WERI-Rb-1 (cell line): Measurements from ENCODE around the gene FRMPD4.

Experiments used
- DNase-seq: peaks from one replicate; pipeline ENCODE4 v3.0.0-alpha.2; 2020
- H3K27ac ChIP-seq: fragments of 250-450 bp; sonication (Bioruptor Pico); 2 replicates; pipeline ENCODE4 v1.5.1; 2020; ENCODE audit warnings: mild to moderate bottlenecking, moderate library complexity
- H3K27me3 ChIP-seq: fragments of 250-450 bp; sonication (Bioruptor Pico); 2 replicates; pipeline ENCODE4 v1.5.1; 2021; ENCODE audit warnings: mild to moderate bottlenecking, low read depth, moderate library complexity; ENCODE audit not compliant: insufficient read depth, severe bottlenecking
- H3K36me3 ChIP-seq: fragments of 250-450 bp; sonication (Bioruptor Pico); 2 replicates; pipeline ENCODE4 v1.5.1; 2020; ENCODE audit warnings: mild to moderate bottlenecking, moderate library complexity
- H3K4me3 ChIP-seq: 2 replicates; pipeline ENCODE4 v1.5.1; 2011; ENCODE audit warnings: low read depth, mild to moderate bottlenecking, control low read depth, low read length
- H3K9me3 ChIP-seq: fragments of 250-450 bp; sonication (Bioruptor Pico); 2 replicates; pipeline ENCODE4 v1.5.1; 2021; ENCODE audit warnings: mild to moderate bottlenecking, moderate library complexity; ENCODE audit not compliant: severe bottlenecking
- CTCF ChIP-seq: IDR thresholded peaks from 2 replicates; pipeline ENCODE4 v1.5.1; 2011; ENCODE audit warnings: low read depth, mild to moderate bottlenecking, control low read depth, inconsistent platforms, low read length

Gene FRMPD4

DNA sequence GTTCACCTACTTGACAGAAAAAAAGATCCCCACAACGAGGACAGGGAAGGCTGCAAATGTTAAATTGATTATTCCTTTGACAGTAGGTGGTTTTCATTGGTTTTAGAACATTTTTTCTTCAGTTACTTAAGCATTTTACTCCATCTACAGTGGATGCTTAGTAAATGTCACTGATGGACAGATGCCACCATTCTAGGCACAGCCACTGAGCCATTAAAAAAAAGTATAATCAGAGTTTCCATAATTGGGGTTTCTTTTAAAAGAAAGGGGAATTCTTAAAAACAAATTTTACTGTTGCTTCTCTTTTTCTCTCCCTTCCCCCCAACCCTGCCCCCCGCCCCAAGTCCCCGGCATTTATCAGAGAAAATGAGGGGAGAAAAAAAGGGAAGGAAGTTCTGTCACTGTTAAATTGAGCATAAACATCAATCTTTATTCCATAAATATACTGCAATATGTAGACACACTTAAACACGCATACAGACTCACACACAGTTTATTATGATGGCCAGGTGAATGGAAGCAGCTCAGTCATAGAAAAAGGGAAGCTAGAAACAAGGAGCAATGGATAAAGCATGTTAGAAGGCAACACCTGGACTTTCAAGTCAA is 573.3 kb downstream of the FRMPD4 start:
- H3K27me3 ChIP-seq = peaks cover 87% of the 10 kb centered on the region
- no peak for TF ChIP-seq CTCF
- no peak overlapping the region for H3K4me3 ChIP-seq
- no peak overlapping the region for H3K27ac ChIP-seq
- H3K36me3 ChIP-seq = no peaks in the 10 kb centered on the region
- DNase-seq = no peak
- H3K9me3 ChIP-seq = no peaks in the 10 kb centered on the region

- H3K27me3 ChIP-seq = peaks cover 92% of the 10 kb centered on the region
- DNase-seq = no peak
- H3K36me3 ChIP-seq = no peaks in the 10 kb centered on the region
- no peak overlapping the region for H3K27ac ChIP-seq
- no peak for TF ChIP-seq CTCF
- H3K9me3 ChIP-seq = no peaks in the 10 kb centered on the region
- no peak overlapping the region for H3K4me3 ChIP-seq
Measured at GRCh38 chrX:12716574-12716973, 578.3 kb downstream of the FRMPD4 start.

GRCh38 chrX:12719837-12720236 is 581.6 kb downstream of the FRMPD4 start:
- Histone ChIP-seq H3K27me3 (peaks cover 90% of the 10 kb centered on the region), H3K9me3 (no peaks in the 10 kb centered on the region), H3K27ac (no peak overlapping the region), H3K36me3 (no peaks in the 10 kb centered on the region), H3K4me3 (no peak overlapping the region)
- no peak for TF ChIP-seq CTCF
- no peak for DNase-seq

DNA sequence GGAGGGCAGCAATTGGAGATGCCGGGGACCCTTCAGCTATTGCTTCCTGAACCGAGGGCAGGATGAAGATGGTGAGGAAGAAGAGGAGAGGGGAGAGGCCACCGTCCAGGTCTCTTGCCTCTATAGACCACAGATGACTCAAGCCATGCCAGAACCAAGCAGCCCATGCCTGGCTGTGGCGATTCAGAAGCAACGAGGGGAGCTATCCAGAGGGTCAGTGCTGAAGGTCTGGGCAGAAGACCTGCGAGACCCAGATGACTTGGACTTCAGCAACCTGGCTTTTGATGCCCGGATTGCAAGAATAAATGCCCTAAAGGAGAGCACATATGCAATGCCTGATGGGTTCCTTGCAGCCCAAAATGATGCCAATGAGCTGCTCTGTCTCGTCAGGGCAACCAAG is 582.8 kb downstream of the FRMPD4 start:
- no peaks in the 10 kb centered on the region for H3K36me3 ChIP-seq
- no peak for DNase-seq
- no peak overlapping the region for H3K27ac ChIP-seq
- H3K27me3 ChIP-seq = peaks cover 78% of the 10 kb centered on the region
- no peak for TF ChIP-seq CTCF
- H3K4me3 ChIP-seq = no peak overlapping the region
- no peaks in the 10 kb centered on the region for H3K9me3 ChIP-seq

DNA sequence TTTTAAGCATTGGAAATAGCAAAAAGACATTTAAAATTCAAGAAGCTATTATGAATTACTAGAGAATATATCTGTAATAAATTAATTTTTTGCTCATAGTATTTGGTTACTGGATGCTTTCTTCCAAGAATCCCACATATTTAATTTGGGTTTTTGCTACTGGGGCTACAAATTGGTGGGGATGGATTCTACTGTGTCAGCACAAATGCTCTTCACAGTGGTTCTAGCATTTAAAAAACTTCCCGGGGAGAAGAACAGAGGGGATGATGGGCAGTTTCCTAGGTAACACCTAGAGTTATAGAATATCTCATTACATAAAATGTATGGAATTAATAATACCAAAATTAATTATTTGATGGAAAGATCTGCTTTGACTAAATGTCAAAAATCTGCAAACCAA is 584.0 kb downstream of the FRMPD4 start:
- peaks cover 76% of the 10 kb centered on the region for H3K27me3 ChIP-seq
- H3K4me3 ChIP-seq = no peak overlapping the region
- DNase-seq = no peak
- no peak for TF ChIP-seq CTCF
- H3K36me3 ChIP-seq = no peaks in the 10 kb centered on the region
- no peaks in the 10 kb centered on the region for H3K9me3 ChIP-seq
- no peak overlapping the region for H3K27ac ChIP-seq

DNA sequence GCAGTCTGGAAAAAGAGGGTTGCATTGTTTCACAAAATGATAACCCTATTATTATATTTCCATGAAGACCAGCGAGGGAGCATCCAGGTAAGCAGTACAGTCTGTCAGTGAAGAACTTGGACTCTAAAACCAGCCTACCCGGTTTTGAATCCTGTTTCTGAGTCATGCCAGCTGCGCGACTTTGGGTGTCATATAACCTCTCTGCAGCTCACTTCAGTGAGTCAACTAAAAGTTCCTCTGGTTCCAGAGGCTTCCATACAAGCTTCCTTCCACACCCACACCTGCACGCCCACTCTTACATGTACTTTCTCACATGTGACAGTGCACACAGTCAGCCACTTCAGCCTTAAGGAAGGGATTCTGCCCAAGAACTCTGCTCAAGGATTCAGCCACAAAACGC is 603.1 kb downstream of the FRMPD4 start:
- Histone ChIP-seq H3K9me3 (no peaks in the 10 kb centered on the region), H3K27me3 (peaks cover 72% of the 10 kb centered on the region), H3K27ac (no peak overlapping the region), H3K4me3 (no peak overlapping the region), H3K36me3 (no peaks in the 10 kb centered on the region)
- DNase-seq = no peak
- TF ChIP-seq CTCF = no peak
